HG03469 (cell line): ENCODE data around the gene AFF4.
"Not testable (repeated sequence)": the region's sequence is repeated elsewhere in the genome, so short reads cannot be mapped to it uniquely, and the experiment has no call there.

ENCODE experiments used
- ATAC-seq: cut with Tn5 transposase; IDR thresholded peaks from one replicate; pipeline ENCODE4 v1.9.1; 2021; ENCODE audit warnings: mild to moderate bottlenecking, moderate library complexity, moderate number of reproducible peaks; ENCODE audit not compliant: unreplicated experiment

AFF4 gene

GRCh38 chr5:132860742-132861141, 102.7 kb downstream of the AFF4 start:
- ATAC-seq = no peak

DNA sequence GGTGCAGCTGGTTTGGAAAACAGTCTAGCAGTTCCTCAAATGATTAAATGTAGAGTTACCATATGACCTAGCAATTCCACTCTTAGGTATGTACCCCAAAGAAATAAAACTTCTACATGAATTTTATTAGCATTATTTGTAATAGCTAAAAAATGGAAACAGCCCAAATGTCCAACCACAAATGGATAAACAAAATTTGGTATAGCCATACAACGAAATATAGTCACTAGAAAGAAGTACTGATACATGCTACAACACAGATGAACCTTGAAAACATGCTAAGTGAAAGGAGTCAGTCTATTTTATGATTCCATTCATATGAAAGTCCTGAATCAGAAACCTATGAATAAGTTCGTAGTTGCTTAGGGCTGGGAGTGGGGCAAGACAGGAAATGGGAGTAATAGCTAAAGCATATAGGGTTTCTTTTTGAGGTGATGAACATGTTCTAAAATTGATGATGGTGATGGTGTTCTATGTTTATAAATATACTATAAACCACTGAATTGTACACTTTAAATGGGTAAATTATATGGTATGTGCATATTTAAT, 103.5 kb downstream of the AFF4 start:
- no peak for ATAC-seq

DNA sequence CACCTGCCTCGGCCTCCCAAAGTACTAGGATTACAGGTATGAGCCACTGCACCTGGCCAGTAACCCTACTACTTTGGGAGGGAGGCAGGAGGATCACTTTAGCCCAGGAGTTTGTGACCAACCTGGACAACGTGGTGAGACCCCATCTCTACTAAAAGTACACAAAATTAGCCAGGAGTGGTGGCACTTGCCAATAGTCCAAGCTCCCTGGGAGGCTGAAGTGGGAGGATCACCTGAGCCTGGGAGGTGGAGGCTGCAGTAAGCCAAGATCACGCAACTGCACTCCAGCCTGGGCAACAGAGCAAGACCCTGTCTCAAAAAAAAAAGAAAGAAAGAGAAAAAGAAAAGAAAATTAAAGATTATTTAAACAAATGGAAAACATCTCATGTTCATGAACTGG, 107.4 kb downstream of the AFF4 start:
- ATAC-seq = no peak

DNA sequence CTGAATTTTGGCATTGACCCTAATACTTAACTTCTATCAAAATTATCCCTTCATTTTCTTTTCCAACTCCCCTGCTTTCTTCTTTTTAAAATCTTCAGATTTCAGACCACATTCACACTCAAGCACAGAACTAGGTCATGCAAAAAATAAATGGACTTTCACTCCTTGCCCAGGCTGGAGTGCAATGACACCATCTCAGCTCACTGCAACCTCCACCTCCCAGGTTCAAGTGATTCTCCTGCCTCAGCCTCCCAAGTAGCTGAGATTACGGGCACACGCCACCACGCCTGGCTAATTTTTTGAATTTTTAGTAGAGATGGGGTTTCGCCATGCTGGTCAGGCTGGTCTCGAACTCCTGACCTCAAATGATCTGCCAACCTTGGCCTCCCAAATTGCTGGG, 108.4 kb downstream of the AFF4 start:
- ATAC-seq = not testable (repeated sequence)

DNA sequence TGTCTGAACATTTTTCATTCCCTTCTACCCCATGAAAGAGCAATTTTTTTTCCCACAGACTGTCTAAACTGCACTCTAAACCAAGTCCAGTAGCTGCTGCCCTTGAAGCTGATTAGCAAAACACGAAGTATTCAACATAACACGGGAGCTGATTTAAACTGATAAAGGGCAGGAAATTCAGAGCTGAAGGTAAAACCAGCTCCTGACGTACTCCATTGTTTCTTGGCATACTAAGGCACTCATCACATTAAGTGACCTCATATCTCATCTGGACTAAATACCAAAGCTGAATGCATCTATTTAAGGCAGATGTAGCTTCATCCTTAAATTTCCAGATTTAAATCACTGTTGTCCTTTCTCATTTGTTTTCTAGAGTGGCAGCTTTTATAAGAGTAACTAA, 109.1 kb downstream of the AFF4 start:
- ATAC-seq = no peak

DNA sequence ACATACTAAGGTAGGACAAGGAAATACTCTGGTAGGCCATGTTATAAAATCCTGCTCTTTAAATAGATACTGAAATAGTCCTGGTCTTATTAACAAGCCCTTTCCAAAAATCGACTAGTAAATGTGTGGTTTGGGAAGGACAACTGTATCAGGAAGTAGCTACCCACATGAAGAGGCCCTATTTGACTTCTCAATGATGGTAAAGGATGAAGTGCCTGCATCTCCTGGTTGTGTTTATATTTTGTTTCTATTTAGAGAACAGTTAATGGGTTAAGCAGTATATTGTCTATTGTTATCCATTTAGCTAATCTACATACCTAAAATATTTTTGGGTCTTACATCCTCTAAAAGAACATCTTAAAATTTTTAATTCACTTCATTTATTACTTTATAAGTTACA, 109.6 kb downstream of the AFF4 start:
- no peak for ATAC-seq

- ATAC-seq = no peak
Measured at GRCh38 chr5:132853323-132853722, 110.1 kb downstream of the AFF4 start.

GRCh38 chr5:132850066-132850465, 113.4 kb downstream of the AFF4 start:
- ATAC-seq = no peak

DNA sequence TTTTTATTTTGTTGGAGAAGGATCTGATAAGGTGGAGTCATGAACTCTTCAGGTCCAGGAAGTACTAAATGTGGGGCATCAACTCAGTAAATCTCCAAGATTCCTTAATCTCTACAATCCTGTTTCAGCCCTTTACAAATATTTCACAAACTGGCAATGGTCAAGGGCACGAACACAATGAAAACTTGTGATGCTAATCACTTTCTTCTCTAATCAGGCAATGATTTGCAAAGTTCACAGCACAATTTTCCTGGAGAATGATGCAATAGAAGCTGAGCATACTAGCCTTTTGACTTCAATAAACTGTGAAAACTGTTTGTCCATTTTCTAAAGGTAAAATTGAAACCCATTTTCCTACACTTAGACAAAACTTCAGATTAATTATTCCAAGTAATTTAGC, 114.1 kb downstream of the AFF4 start:
- ATAC-seq = no peak

DNA sequence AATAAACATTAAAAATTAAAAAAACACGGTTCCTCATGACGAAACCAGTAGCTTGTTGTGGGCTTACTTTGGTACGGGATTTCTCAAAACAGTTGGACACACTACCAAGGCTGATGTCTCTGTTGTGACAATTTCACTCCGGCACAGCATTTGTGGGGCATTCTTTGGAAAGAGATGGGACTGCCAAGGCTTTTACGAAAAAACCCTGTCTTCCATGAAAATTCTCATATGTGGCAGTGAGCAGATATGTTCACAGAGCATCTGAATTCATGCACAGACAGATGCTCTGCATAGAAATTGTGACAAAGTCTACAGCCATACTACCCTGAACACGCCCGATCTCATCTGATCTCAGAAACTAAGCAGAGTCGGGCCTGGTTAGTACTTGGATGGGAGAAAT, 115.2 kb downstream of the AFF4 start:
- ATAC-seq = no peak

- no peak for ATAC-seq
Measured at GRCh38 chr5:132841305-132841704, 122.1 kb downstream of the AFF4 start.

DNA sequence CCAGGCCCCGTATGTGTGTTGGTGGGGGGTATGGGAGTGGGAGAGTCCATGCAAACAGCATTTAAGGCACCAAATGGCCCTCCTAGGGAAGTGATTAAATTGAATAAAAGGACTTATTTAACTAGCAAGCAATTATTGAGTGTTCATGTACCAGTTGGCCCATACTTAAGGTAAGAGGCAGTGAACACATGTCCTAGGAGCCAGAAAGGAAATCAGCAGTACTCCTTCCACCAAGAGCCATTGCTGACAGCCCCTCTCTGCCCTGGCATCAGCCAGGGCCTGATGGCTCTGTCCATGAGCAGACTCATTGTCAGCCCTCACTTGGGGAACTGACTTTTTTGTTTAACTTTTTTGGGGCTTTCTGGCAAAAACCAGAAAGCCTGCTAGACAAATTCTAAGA, 122.5 kb downstream of the AFF4 start:
- ATAC-seq = no peak

- no peak for ATAC-seq
Measured at GRCh38 chr5:132840313-132840712, 123.1 kb downstream of the AFF4 start.

GRCh38 chr5:132839426-132840301, 123.8 kb downstream of the AFF4 start:
- no peak for ATAC-seq

- no peak for ATAC-seq
Measured at GRCh38 chr5:132838516-132839282, 124.7 kb downstream of the AFF4 start.

GRCh38 chr5:132837868-132838267, 125.6 kb downstream of the AFF4 start:
- no peak for ATAC-seq

DNA sequence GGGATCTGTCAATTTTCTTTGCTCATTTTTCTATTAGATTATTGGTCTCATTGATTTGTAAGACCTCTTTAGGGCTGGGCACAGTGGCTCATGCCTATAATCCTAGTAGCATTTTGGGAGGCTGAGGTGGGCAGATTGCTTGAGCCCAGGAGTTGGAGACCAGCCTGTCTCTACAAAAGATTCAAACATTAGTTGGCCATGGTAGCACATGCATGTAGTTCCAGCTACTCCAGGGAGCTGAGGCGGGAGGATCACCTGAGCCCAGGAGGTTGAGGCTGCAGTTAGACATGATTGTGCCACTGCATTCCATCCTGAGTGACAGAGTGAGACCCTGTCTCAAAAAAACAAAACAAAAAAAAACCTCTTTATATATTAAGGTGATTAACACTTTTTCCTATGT, 126.6 kb downstream of the AFF4 start:
- no peak for ATAC-seq

GRCh38 chr5:132834057-132834456, 129.4 kb downstream of the AFF4 start:
- no peak for ATAC-seq

DNA sequence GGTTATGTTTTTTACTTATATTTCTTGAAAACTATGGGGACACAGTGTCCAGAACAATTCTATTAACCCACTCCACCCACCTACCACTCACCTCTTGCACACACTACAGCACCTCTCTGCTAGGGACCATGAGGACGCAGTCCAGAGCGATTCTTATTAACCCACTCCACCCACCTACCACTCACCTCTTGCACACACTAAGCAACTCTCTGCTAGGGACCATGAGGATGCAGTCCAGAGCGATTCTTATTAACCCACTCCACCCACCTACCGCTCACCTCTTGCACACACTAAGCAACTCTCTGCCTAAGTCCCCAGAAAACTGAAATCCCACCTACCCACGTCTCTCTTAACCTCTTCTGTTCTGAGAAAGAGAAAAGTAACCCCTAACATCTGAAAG, 130.8 kb downstream of the AFF4 start:
- no peak for ATAC-seq

GRCh38 chr5:132831095-132831860, 132.2 kb downstream of the AFF4 start:
- no peak for ATAC-seq

DNA sequence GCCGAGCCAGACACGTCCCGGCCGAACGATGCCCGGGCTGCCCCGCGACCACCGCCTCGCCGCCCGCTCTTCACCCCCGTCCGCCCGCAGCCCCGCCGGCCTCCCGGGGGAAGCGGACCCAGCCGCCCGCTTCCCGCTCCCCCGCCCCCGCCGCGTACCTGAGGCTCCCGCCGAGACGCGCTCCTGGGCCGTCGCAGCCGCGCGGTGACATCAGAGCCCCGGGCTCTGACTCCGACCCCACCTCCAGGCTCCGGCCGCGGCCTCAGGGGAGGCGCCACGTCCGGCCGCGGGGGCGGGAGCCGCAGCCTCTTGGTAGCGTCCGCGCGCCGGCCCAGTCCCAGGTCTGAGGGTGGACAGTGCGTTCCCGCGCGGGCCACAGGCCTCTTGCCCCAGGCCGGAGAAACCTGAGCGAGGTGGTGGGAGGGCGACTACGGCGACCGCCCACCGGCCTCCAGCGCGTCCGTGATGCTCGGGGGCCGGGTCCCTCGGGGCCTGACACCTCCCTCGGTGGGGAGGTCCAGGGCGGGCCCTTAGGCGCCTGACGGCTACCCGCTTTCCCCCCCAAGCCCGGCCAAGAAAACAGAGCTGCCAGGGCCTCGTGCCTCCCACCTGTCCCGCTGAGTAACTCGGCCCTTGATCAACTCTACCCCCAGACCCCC, 132.9 kb downstream of the AFF4 start, which contains the start of gene SHROOM1:
TSS of gene SHROOM1 (minus strand) at position 212 of the 659 bp plus-strand sequence. CDS start 4,507 bp downstream, outside the sequence.
- peak; percentile 39 for ATAC-seq
